Osteoblast (primary cell): ENCODE results near the gene SLC35F4. TPM values are rescaled to one million over a fixed set of nuclear protein-coding genes. Genes with fewer than 3 reads are reported as not detected.

ENCODE experiments used
- DNase-seq: peaks from one replicate; pipeline ENCODE4 v3.0.0; 2011; ENCODE audit warnings: low spot score, mixed read lengths; ENCODE audit not compliant: insufficient read length; ENCODE audit errors: missing footprints
- H2AFZ ChIP-seq: 2 replicates; pipeline ENCODE4 v1.6.0; 2011; ENCODE audit warnings: mild to moderate bottlenecking, low read length
- H3K27ac ChIP-seq: 2 replicates; pipeline ENCODE4 v1.5.1; 2011; ENCODE audit warnings: mild to moderate bottlenecking, low read depth, low read length, moderate library complexity
- H3K27me3 ChIP-seq: 2 replicates; pipeline ENCODE4 v1.6.0; 2012; ENCODE audit warnings: mild to moderate bottlenecking, control low read depth, inconsistent platforms, low read length, moderate library complexity; ENCODE audit not compliant: insufficient read depth
- H3K36me3 ChIP-seq: 2 replicates; pipeline ENCODE4 v1.5.1; 2011; ENCODE audit warnings: mild to moderate bottlenecking, low read length, control low read depth, moderate library complexity; ENCODE audit not compliant: insufficient read depth
- H3K4me1 ChIP-seq: 2 replicates; pipeline ENCODE4 v1.5.1; 2011; ENCODE audit warnings: mild to moderate bottlenecking, low read length, control low read depth, moderate library complexity; ENCODE audit not compliant: insufficient read depth
- H3K4me2 ChIP-seq: 2 replicates; pipeline ENCODE4 v1.6.0; 2011; ENCODE audit warnings: mild to moderate bottlenecking, low read length; ENCODE audit not compliant: insufficient read depth
- H3K4me3 ChIP-seq: fragments of 200-600 bp; sonication (generic); 3 replicates; pipeline ENCODE4 v1.5.1; 2012; ENCODE audit warnings: mild to moderate bottlenecking, low read length, inconsistent platforms; ENCODE audit not compliant: insufficient read depth
- H3K79me2 ChIP-seq: 2 replicates; pipeline ENCODE4 v1.6.0; 2012; ENCODE audit warnings: mild to moderate bottlenecking, low read length, control low read depth, inconsistent platforms; ENCODE audit not compliant: insufficient read depth
- H3K9me3 ChIP-seq: 2 replicates; pipeline ENCODE4 v1.5.1; 2011; ENCODE audit warnings: low read depth, low read length, control low read depth
- H4K20me1 ChIP-seq: 2 replicates; pipeline ENCODE4 v1.6.0; 2012; ENCODE audit warnings: mild to moderate bottlenecking, low read length, control low read depth; ENCODE audit not compliant: insufficient read depth
- CTCF ChIP-seq: IDR thresholded peaks from 2 replicates; pipeline ENCODE4 v1.5.1; 2011; ENCODE audit warnings: mild to moderate bottlenecking, low read depth, low read length, moderate library complexity; ENCODE audit errors: extremely low read depth
- total RNA-seq: library from RNA; depleted of rRNA; stranded (reverse); fragments of >200 nt; gene quantifications from 2 replicates; pipeline ENCODE4 v1.2.3, GENCODE V29; 2012

Gene SLC35F4
- not detected in 2 replicates for total RNA-seq

- no peaks in the 10 kb centered on the region for H3K79me2 ChIP-seq
- peaks cover 60% of the 10 kb centered on the region for H3K27me3 ChIP-seq
- no peaks in the 10 kb centered on the region for H3K4me1 ChIP-seq
- no peaks in the 10 kb centered on the region for H3K36me3 ChIP-seq
- no peak within 1 kb of the TSS for H3K4me3 ChIP-seq
- DNase-seq: peak; percentile 86
- no peak within 1 kb of the TSS for H3K4me2 ChIP-seq
- no peak within 1 kb of the TSS for H3K27ac ChIP-seq
- H4K20me1 ChIP-seq: no peaks in the 10 kb centered on the region
- no peaks in the 10 kb centered on the region for H3K9me3 ChIP-seq
- TF ChIP-seq CTCF: no peak
- H2AFZ ChIP-seq: no peak within 1 kb of the TSS
These were observed at the start of gene SLC35F4 for GRCh38 chr14:57865403-57866198. TSS of gene SLC35F4 (minus strand) at chr14:57866092.

DNA sequence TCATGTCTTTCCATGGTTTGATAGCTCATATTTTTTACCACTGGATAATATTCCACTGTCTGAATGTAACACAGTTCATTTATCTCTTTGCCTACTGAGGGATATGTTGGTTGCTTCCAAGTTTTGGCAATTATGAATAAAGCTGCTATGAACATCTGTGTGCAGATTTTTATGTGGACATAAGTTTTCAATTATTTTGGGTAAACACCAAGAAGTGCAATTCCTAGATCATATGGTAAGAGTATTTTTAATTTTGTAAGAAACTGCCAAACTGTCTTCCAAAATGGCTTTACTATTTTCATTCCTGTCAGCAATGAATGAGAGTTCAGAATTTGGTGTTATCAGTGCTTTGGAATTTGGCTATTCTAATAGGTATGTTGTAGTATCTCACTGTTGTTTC lies 43.7 kb upstream of the SLC35F4 start:
- no peak overlapping the region for H3K4me2 ChIP-seq
- no peaks in the 10 kb centered on the region for H3K9me3 ChIP-seq
- no peak for TF ChIP-seq CTCF
- no peak overlapping the region for H3K27ac ChIP-seq
- H3K4me1 ChIP-seq: no peaks in the 10 kb centered on the region
- H4K20me1 ChIP-seq: no peaks in the 10 kb centered on the region
- no peak overlapping the region for H2AFZ ChIP-seq
- no peak overlapping the region for H3K4me3 ChIP-seq
- H3K27me3 ChIP-seq: no peaks in the 10 kb centered on the region
- no peak for DNase-seq
- H3K36me3 ChIP-seq: no peaks in the 10 kb centered on the region
- no peaks in the 10 kb centered on the region for H3K79me2 ChIP-seq

DNA sequence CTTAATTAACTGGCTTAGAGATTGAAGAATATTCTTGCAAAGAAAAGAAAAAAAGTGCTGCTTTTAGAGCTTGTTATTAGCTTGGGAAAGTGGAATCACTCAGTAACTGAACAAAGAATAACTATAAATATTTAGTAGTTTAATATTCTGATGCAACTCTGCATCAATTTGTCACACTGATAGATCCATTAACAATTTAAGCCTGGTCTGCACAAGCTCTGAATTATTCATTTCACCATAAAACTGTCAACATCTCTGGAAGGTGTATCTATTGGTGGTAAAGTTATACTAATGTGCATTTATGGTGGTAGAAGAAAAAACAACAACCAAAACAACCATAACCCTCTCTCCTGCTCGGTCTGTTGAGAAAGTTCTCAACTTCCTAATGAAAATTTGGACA lies 38.1 kb upstream of the SLC35F4 start:
- Histone ChIP-seq H3K36me3 (no peaks in the 10 kb centered on the region), H3K4me3 (no peak overlapping the region), H3K9me3 (no peaks in the 10 kb centered on the region), H4K20me1 (no peaks in the 10 kb centered on the region), H3K79me2 (no peaks in the 10 kb centered on the region), H3K27me3 (no peaks in the 10 kb centered on the region), H3K27ac (no peak overlapping the region), H3K4me2 (no peak overlapping the region), H2AFZ (no peak overlapping the region), H3K4me1 (no peaks in the 10 kb centered on the region)
- no peak for DNase-seq
- no peak for TF ChIP-seq CTCF

- Histone ChIP-seq H3K9me3 (no peaks in the 10 kb centered on the region), H4K20me1 (no peaks in the 10 kb centered on the region), H2AFZ (no peak overlapping the region), H3K4me2 (no peak overlapping the region), H3K27me3 (no peaks in the 10 kb centered on the region), H3K4me1 (no peaks in the 10 kb centered on the region), H3K36me3 (no peaks in the 10 kb centered on the region), H3K4me3 (no peak overlapping the region), H3K27ac (no peak overlapping the region), H3K79me2 (no peaks in the 10 kb centered on the region)
- TF ChIP-seq CTCF: no peak
- DNase-seq: no peak
These were observed 33.1 kb upstream of the SLC35F4 start for GRCh38 chr14:57898837-57899572.
